GM10847 (cell line): Measurements from ENCODE around the gene TFF1.

Experiments
- POLR2A ChIP-seq: IDR thresholded peaks from 2 replicates; pipeline ENCODE4 v1.6.1; 2011; ENCODE audit not compliant: insufficient read length; ENCODE audit errors: extremely low read depth

Gene TFF1

DNA sequence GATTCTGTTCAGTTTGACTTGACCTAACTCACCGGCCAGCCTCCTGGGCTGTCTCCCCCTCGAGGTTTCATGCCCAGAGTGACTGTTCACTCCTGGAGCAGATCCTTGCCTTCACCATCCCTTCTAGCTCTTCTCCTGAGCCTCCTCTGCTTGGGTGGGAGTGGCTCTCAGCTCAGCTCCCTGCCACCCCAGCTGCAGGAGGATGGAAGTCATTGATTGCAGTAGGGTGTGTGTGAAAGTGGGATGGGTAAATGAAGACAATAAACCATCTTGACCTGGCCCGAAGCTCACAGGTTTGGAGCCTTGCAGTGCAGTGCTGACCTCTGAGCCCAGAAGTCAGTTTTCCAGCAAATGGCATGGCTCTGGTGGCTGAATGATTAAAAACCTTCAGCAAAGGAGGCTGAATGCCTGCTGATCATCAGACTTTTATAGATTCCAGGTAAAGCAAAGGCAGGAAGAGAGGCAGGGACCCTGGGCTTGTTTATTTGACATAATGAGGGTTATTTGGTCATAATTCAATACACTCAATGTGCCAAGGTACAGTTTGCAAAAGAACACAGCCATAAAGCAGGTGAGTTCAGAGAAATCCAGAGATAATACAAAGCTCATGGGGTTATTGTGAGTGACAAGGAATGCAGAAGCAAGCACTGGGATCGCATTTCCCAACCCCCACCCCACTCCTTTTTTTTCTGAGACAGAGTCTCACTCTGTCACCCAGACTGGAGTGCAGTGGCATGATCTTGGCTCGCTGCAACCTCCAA is 33.6 kb downstream of the TFF1 start:
- no peak for TF ChIP-seq POLR2A

DNA sequence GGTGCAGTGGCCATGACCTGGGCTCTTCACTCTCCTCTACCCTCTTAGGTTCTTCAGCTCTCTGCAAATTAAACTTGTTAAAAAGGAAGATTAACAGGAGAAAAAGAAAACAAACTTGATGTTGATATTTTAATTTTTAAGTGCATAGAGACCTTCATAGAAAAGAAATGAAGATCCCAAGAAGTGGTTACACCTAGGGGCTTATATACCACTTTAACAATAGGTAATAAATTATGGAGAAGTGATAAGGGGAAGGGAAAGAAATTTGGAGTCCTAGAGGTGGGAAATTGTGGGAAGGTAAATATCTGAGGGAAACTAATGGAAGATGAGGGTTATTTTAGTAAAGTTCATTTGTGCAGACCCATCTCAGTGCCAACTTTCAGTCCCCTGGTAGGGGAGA is 34.7 kb downstream of the TFF1 start:
- no peak for TF ChIP-seq POLR2A

DNA sequence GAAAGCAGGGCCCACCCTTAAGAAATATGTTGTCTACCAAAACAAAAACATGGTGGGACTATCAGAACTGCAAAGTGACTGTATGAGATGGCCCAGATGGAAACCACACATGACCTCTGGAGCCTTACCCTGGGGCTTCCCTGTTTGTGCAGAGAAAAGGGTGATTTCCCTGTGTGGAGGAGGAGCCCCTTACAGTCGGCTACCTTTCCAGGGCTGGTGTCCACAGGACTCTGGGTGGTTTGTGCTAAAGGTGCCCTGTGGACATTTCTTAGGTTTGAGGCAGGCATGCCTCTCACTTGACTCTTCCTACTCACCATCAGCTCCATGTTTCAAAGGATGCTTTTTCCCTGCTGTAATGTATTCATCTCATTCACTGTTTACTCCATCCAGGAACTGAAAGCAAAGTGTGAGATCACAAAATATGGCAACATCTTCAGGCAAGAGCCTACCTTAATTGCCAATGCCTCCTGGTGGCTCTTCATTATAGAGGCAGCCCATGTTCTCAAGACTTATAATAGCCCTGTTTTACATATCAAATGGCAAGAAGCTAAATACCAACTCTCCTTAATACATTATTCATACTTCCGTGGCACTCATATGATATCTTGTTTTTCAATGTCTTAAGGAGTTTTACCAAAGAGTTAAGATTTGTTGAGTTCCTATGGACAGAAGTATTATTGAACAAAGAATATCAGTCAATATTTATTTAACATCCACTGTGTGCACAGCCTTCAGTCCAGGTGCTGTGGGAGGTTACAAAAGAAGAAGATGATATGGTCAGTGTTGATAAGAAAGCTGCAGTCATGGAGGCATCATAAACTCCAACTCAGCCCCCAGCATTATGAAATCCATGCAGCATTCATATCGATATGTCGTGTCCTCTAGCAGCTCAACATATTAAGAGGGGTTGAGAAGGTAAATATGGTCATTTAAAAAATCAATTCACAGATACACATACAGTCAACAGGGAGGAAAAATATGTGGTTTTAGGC is 35.7 kb downstream of the TFF1 start:
- no peak for TF ChIP-seq POLR2A

DNA sequence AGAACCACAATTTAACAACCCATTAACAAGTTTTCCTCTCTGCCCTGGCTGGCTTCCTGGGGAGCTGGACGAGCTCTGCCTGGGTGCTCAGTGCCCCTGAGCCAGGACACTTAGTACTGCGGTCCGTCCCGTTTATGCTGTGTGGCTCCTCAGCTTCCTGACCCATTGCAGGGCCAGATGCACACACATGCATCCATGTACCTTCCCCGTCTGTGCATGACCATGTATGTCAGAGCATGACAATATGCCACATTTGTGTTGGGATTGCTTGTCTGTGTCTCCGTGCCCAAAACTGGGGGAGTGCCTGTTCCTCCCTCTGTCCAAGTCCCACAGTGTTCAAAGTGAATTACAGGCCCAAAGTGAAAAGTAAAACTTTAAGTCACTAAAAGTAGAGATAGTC is 41.4 kb downstream of the TFF1 start:
- no peak for TF ChIP-seq POLR2A

DNA sequence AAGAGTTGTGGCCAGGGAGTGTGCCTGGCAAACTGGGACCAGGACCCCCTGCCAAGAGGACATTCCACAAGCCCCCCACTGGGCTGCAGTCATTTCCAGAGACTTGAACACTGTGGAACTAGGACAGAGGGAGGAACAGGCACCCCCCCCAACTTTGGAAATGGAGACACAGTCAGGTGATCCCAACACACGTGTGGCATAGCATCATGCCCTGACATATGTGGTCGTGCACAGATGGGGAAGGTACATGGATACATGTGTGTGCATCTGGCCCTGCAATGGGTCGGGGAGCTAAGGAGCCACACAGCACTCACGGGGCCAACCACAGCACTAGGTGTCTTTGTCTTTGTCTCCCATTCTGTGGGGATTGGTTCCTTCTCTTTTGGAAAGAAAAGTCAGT is 44.5 kb downstream of the TFF1 start:
- TF ChIP-seq POLR2A = no peak

DNA sequence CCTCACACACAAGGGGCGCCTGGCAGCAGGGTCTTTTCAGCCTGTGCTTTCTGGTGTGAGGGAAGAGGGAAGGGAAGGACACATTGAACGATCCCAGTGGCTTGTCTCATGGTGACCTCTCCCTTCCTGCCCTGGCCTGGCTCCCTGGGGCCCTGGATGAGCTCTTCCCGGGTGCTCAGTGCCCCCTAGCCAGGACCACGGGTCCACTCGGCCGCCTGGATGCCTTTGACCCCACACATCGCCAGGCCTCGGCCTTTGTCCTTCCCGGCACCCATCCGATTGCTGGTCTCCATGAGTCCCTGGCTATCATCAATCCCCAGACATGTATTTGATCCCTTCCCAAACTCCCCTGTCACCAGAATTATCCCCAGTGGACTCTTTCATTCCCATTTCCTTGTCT is 45.1 kb downstream of the TFF1 start:
- no peak for TF ChIP-seq POLR2A

DNA sequence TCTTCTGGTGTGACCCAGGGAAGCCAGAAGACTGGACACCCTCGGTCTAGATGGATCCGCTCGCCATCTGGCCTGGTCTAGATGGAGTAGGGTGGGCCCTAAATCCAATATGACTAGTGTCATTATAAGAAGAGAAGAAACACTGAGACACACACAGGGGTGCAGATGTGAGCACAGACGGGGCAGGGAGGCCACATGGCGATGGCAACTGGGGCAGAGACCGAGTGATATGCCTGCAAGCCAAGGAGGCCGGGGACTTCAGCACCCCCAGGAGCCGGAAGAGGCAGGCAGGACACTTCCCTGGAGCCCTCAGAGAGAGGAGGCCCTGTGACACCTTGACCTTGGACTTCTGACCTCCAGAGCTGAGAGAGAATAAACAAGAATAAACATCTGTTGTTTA is 45.5 kb downstream of the TFF1 start:
- no peak for TF ChIP-seq POLR2A

DNA sequence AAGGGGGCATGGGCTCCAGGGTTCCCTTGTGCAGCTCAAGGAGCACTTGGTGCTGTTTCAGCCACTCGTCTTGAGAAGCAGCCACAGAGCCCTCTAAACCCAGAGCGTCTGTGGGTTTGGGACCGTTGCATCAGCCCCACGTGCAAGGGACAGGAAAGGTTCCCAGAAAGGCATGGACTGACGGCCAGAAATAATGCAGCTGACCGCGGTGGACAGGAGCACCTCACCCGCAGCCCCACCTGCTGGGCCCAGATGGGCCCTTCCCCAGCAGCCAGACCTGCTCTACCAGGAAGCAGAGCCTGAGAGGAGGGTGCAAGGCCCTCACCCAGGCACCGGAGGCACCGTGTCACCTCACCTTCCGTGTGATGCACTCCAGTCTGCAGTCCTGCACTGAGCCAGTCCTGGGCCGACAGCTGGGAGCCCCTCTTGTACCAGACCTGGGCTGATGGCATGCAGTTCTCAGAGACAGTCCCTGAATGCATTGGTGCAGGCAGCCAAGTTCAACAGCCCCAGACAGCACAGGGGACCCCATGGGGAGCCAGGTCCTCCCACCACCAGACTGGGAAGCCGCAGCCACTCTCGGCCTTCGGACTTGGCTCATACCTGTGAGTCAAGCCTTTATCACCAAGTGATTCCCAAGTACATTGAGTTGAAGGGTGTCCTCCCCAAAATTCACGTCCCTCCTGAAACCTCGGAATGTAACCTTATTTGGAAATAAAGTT is 46.3 kb downstream of the TFF1 start:
- no peak for TF ChIP-seq POLR2A

DNA sequence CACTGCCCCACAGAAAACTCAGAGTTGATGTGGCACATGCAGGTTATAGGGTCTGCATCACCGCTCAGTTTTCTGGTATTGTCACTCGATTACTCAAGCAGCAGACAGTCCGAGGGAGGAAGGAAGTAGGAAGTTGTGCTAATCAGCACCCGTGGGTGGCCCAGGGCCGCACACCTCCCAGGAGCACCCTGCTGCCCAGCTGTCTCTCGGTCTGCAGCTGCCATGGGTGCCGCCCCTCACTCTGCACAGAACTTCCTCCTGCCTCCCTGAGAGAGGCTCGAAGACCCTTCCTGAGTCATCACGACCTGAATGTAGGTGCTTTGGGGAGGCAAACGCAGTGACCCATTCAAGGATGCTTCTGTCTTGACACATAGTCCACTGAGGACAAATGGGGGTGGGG is 47.0 kb downstream of the TFF1 start:
- no peak for TF ChIP-seq POLR2A

DNA sequence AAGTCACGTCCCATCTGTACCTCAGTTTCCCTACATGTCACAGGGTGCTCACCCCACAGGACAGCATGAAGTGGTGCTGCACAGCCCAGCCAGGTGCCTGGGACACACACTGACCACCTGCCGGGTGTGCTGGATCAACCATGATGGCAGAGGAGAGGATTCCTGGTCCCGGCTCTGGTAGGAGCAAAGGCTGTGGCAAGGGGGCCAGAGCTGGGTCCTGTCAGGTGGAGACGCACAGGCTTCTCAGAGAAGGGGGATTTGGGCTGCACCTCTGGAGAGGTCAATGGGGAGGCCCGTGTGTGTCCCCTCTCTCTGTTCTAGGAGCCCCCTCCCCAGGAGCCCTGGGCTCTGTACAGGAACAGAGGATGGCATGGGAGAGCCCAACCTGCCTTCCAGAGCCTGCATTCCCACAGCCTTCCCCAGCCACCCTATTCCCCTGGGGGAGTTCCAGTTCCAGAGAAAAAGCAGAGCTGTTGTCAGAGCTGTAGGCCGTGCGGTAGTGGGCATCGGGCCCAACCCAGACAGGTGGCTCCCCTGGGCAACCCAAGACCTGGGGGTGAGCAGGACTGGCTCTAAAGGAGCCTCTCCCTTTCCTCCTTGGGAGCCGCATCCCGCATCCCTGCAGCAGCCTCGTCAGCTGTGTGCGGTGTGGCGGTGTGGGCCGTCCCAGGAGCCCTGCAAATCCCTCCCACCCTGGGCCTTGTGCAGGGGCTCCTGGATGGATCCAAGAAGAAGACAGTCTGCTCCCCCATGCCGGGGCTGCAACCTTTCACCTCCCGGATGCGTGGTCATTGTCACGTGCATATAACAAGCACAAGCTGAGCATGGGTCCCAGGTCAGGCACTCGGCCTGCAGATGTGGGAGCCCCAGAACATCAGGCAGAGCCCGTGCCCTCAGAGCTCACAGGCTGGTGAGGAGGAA is 48.2 kb downstream of the TFF1 start:
- TF ChIP-seq POLR2A = no peak

DNA sequence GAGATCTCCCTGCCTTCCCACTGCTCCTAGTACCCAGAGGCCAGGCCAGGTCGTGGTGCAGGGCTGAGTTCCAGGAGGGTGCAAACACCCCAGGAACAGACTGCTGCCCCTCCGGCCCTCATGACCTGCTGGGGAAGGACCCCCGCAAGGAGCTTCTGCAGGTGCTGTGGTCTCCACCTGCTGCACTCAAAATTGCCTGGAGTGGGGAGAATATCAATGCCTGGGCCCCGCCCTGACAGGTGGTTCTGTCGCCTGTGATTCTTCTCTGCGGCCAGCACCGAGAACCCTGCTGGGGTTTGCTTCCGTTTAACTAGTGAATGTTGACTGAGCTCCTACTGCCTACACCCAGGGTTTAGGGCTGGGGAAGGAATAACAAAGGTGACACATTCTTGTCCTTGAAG is 49.0 kb downstream of the TFF1 start:
- TF ChIP-seq POLR2A = no peak

DNA sequence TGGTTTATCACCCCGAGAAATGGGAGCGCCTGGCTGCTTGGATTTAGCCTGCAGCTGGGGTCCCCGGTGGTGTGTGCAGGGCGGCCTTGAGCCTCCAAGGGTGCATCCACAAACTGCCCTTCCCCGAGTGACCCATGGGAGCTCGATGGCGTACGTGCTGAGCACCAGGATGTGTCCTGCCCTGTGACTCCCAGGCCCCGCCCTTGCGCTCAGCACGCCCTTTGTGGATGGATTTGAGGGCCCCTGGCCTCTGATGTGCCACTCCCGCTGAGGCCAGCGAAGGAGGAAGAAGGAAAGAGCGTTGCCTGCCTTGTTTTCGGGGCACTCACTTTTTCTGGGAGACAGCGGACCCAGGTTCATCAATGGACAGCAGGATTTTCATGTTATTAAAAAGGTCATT is 49.4 kb downstream of the TFF1 start:
- TF ChIP-seq POLR2A = no peak

DNA sequence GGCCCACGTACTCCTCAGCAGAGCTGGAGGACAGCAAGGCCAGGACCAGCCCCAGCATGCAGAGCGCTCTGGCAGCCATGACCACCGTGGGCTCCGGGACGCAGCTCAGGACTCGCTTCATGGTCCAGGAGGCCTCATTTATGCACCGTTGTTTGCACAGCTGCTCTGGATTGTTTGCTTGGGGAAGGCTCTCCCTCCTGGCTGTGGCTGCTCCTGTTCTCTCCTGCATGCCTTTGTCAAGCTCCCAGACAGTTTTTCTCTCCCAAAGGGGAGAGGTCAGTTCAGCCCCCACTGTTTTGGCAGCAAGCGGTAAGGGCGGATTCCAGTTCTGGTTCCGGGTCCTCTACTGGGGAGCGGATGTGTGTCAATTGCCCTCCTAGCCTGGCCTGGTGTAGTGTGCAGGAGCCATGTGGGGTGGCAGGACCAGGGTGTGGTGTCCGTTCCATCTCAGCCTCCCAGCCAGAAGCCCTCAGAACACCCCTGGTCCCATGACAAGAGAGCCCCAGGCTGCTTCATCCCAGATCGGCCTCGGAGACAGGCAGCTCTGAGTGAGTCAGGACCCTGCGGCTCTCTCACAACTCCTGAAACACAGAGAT is 50.9 kb downstream of the TFF1 start, which contains the start of gene TFF3:
Gene TFF3 (minus strand): TSS at position 114 of the 596 bp plus-strand sequence. CDS start 35 bp downstream, at position 79.
- TF ChIP-seq POLR2A = no peak
